Transverse colon (tissue), 4 donors: ENCODE results near the gene SEPHS1. TPM values are rescaled to one million over a fixed set of nuclear protein-coding genes. Genes with fewer than 3 reads are reported as not detected.

Experiments used
- DNase-seq: peaks from one replicate; pipeline ENCODE4 v3.0.0-alpha.2; 2019
- H3K27ac ChIP-seq, 4 donors: fragments of 200-600 bp; sonication (generic); 2 replicates each; pipeline ENCODE4 v1.5.1; 2016 to 2018; ENCODE audit warnings: inconsistent platforms in 4 of 4
- H3K27me3 ChIP-seq: fragments of 200-600 bp; sonication (generic); 2 replicates; pipeline ENCODE4 v1.5.1; 2017; ENCODE audit warnings: inconsistent platforms
- H3K36me3 ChIP-seq, 4 donors: fragments of 200-600 bp; sonication (generic); 2 replicates each; pipeline ENCODE4 v1.5.1; 2017 to 2019; ENCODE audit warnings: inconsistent platforms in 4 of 4
- H3K4me1 ChIP-seq, 4 donors: fragments of 200-600 bp; sonication (generic); 2 replicates each; pipeline ENCODE4 v1.5.1; 2017 to 2020; ENCODE audit warnings: inconsistent platforms in 4 of 4
- H3K4me3 ChIP-seq, 4 donors: fragments of 200-600 bp; sonication (generic); 1 replicate in 1 of 4; 2 replicates in 3 of 4; pipeline versions ENCODE4 v1.5.1 to v1.6.1; 2017 to 2019; ENCODE audit warnings: inconsistent platforms in 4 of 4
- H3K9me3 ChIP-seq, 2 donors: fragments of 200-600 bp; sonication (generic); 2 replicates each; pipeline ENCODE4 v1.5.1; 2017 to 2019; ENCODE audit warnings: inconsistent platforms in 2 of 2
- EP300 ChIP-seq: sonication (generic); formaldehyde crosslinking; IDR thresholded peaks from one replicate; pipeline ENCODE4 v1.6.1; 2017; ENCODE audit warnings: antibody characterized with exemption, low read depth
- POLR2A ChIP-seq: fragments of 450-650 bp; IDR thresholded peaks from one replicate; pipeline ENCODE4 v1.6.1; 2016; ENCODE audit warnings: antibody characterized with exemption, mild to moderate bottlenecking, moderate library complexity
- POLR2AphosphoS5 ChIP-seq, 3 donors: sonication (generic); formaldehyde crosslinking; IDR thresholded peaks; one replicate each; pipeline ENCODE4 v1.6.1; 2016; ENCODE audit warnings: antibody characterized with exemption in 3 of 3
- WGBS, 2 donors: methylation state at CpG; one replicate each; pipeline ENCODE4 v1.1.5; 2018; ENCODE audit warnings: low coverage in 1 of 2; 5-methylcytosine and 5-hydroxymethylcytosine counted together
- in situ Hi-C, 4 donors: fragments of 200-750 bp; cut with MboI; loops; one replicate each; pipeline versions ENCODE4 v1.15.0 to v1.15.1; 2017; ENCODE audit warnings: low sequenced_read_pairs in 3 of 4, low pct_ligation_motif_present in 1 of 4, low pct_unique_long_range_greater_than_20kb in 1 of 4
- intact Hi-C: fragments of 100-400 bp; cut with DNase I; formaldehyde crosslinking; loops from one replicate; pipeline ENCODE4 v1.15.1; 2023; ENCODE audit warnings: low total_unique reads
- total RNA-seq, 4 donors: library from RNA; depleted of rRNA; stranded (reverse); fragments of >200 nt; gene quantifications; one replicate each; pipeline ENCODE4 v1.1.0, GENCODE V29; 2016
- TF ChIP-seq, protein P1 (sequence below), 5 experiments: fragments of 200-600 bp in 3 of 5; fragments of 450-650 bp in 2 of 5; sonication (generic) in 3 of 5; IDR thresholded peaks; 1 replicate in 2 of 5; 2 replicates in 3 of 5; pipeline ENCODE4 v1.5.1; 2016 to 2017; ENCODE audit warnings: antibody characterized with exemption in 5 of 5, inconsistent platforms in 3 of 5, mild to moderate bottlenecking in 2 of 5, moderate library complexity in 1 of 5

The SEPHS1 gene
- total RNA-seq, 4 donors from 2014 or later = 14.6 to 44.6 (median 28.5) TPM

DNA sequence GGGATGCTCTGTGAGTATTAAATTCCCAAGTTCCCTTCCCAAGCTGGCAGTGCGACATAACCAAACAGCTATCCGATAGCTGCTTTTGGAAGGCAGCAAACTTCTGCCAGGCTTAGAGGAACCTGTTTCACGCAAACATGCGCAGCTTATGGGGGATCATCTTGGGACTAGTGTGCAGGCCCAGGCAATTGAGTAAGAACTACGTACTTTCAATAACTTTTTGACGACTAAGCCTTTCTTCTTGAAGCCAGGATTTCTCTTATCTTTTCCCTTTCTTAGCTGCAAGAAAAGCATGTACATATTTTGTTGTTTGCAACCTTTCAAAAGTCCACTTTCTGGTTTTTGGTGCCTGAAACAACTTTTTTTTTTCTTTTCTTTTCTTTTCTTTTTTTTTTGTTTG lies 28.7 kb upstream of the SEPHS1 start:
- no peaks in the 10 kb centered on the region for H3K9me3 ChIP-seq
- H3K27ac ChIP-seq = no peak overlapping the region
- no peaks in the 10 kb centered on the region for H3K36me3 ChIP-seq
- H3K4me3 ChIP-seq = no peak overlapping the region
- H3K4me1 ChIP-seq = peaks cover 0 to 4% (median 0%) of the 10 kb centered on the region in 4 donors
- H3K27me3 ChIP-seq = peaks cover 6% of the 10 kb centered on the region
- DNase-seq = no peak
- in situ Hi-C loops (loop anchor here in 2 of 4 donors (10.0 kb wide), 2 partner anchors 48 to 58 kb away; no protein-coding TSS in a partner anchor), intact Hi-C loops (loop anchor here (5.0 kb wide), 1 partner anchor 741 kb away; no protein-coding TSS in a partner anchor)
- 68 to 69% methylated on average over 2 to 6 of the region's 6 CpGs for WGBS, 2 donors
- TF ChIP-seq POLR2AphosphoS5 (IDR thresholded peaks at IDR 0.05) (no peak), POLR2A (no peak), EP300 (no peak)
- TF ChIP-seq, protein P1, sequence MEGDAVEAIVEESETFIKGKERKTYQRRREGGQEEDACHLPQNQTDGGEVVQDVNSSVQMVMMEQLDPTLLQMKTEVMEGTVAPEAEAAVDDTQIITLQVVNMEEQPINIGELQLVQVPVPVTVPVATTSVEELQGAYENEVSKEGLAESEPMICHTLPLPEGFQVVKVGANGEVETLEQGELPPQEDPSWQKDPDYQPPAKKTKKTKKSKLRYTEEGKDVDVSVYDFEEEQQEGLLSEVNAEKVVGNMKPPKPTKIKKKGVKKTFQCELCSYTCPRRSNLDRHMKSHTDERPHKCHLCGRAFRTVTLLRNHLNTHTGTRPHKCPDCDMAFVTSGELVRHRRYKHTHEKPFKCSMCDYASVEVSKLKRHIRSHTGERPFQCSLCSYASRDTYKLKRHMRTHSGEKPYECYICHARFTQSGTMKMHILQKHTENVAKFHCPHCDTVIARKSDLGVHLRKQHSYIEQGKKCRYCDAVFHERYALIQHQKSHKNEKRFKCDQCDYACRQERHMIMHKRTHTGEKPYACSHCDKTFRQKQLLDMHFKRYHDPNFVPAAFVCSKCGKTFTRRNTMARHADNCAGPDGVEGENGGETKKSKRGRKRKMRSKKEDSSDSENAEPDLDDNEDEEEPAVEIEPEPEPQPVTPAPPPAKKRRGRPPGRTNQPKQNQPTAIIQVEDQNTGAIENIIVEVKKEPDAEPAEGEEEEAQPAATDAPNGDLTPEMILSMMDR (IDR thresholded peaks at IDR 0.05) = no peak

DNA sequence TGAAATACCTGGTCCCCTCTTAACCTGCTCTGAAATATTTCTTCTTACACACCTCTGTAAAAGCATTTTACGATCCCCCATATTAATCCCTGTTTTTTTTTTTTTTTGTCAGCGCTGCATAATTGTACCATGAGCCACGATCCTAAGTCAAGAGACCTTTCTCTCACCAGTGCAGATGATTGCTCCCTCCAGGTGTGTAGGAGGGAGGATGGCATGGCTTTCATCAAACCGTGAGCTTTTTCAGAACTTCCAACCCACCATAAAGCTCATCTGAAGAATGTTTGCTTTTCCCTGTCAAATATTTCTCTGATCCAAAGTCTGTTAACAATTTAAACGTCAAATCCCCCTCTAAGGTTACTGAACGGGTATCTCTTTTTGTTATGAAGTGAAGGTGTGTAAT lies 28.2 kb upstream of the SEPHS1 start:
- Histone ChIP-seq H3K4me3 (no peak overlapping the region), H3K4me1 (peaks cover 0 to 4% (median 0%) of the 10 kb centered on the region in 4 donors), H3K27ac (no peak overlapping the region), H3K36me3 (no peaks in the 10 kb centered on the region), H3K9me3 (no peaks in the 10 kb centered on the region), H3K27me3 (peaks cover 5% of the 10 kb centered on the region)
- WGBS, 2 donors = 18 to 30% methylated on average over 4 to 6 of the region's 6 CpGs
- no peak for DNase-seq
- intact Hi-C loops (loop anchor here (5.0 kb wide), 1 partner anchor 741 kb away; no protein-coding TSS in a partner anchor), in situ Hi-C loops (loop anchor here in 2 of 4 donors (10.0 kb wide), 2 partner anchors 49 to 59 kb away; no protein-coding TSS in a partner anchor)
- no peak for TF ChIP-seq POLR2A
- no peak for TF ChIP-seq POLR2AphosphoS5 (IDR thresholded peaks at IDR 0.05)
- TF ChIP-seq, protein P1 (IDR thresholded peaks at IDR 0.05) = no peak
- TF ChIP-seq EP300 = no peak

- peaks cover 0 to 4% (median 0%) of the 10 kb centered on the region in 4 donors for H3K4me1 ChIP-seq
- WGBS, 2 donors = 70 to 78% methylated on average over 1 to 2 of the region's 2 CpGs
- intact Hi-C loops = loop anchor here (5.0 kb wide), 1 partner anchor 742 kb away; no protein-coding TSS in a partner anchor
- H3K9me3 ChIP-seq = no peaks in the 10 kb centered on the region
- H3K36me3 ChIP-seq = no peaks in the 10 kb centered on the region
- no peak overlapping the region for H3K4me3 ChIP-seq
- H3K27ac ChIP-seq = no peak overlapping the region
- in situ Hi-C loops = loop anchor here in 2 of 4 donors (10.0 kb wide), 2 partner anchors 49 to 59 kb away; no protein-coding TSS in a partner anchor
- no peak for TF ChIP-seq POLR2A
- no peak for TF ChIP-seq EP300
- TF ChIP-seq, protein P1 (IDR thresholded peaks at IDR 0.05) = no peak
- no peak for TF ChIP-seq POLR2AphosphoS5 (IDR thresholded peaks at IDR 0.05)
- no peak for DNase-seq
- peaks cover 5% of the 10 kb centered on the region for H3K27me3 ChIP-seq
Measured at GRCh38 chr10:13375791-13376190, 27.7 kb upstream of the SEPHS1 start.

GRCh38 chr10:13373644-13374043 lies 25.6 kb upstream of the SEPHS1 start:
- in situ Hi-C loops (loop anchor here in 3 of 4 donors (5.0 to 25.0 kb wide), 4 partner anchors 51 to 164 kb away; partner anchors contain the start of gene BEND7 (in 1 of the 3)), intact Hi-C loops (loop anchor here (5.0 kb wide), 1 partner anchor 69 kb away; no protein-coding TSS in a partner anchor)
- Histone ChIP-seq H3K4me3 (no peak overlapping the region), H3K27ac (no peak overlapping the region), H3K36me3 (no peaks in the 10 kb centered on the region), H3K9me3 (no peaks in the 10 kb centered on the region), H3K27me3 (peaks cover 4% of the 10 kb centered on the region), H3K4me1 (peaks cover 0 to 4% (median 0%) of the 10 kb centered on the region in 4 donors)
- no peak for TF ChIP-seq POLR2A
- no peak for TF ChIP-seq EP300
- TF ChIP-seq POLR2AphosphoS5 (IDR thresholded peaks at IDR 0.05) = no peak
- TF ChIP-seq, protein P1 (IDR thresholded peaks at IDR 0.05) = no peak
- 93% methylated on average over 2 of the region's 2 CpGs; no CpG with 5 or more reads in 1 of the 2 donors for WGBS, 2 donors
- no peak for DNase-seq
